HepG2 (cell line): ENCODE measurements around the gene VAMP8. TPM values are rescaled to one million over a fixed set of nuclear protein-coding genes. Genes with fewer than 3 reads are reported as not detected.

Experiments
- ATAC-seq: fragments of 200-7000 bp; cut with Tn5 transposase; 3 replicates; pipeline ENCODE4 v1.9.1; 2020; ENCODE audit warnings: mild to moderate bottlenecking, moderate library complexity
- BruUV-seq: library from RNA; stranded (reverse); fragments of 400-500 nt; replicated peaks from 2 replicates; lab custom pipeline; 2021; lab: Mats Ljungman, UMichigan
- CTCF ChIA-PET: fragments of 300-600 bp; formaldehyde crosslinking; extraction: SDS; loops from one replicate; lab custom pipeline; 2021; ENCODE audit warnings: low total read pairs, inconsistent platforms, low intra/inter-chr PET ratio; lab: Yijun Ruan, JAX
- POLR2A ChIA-PET: fragments of 350-600 bp; sonication (Branson Sonifier 250); formaldehyde crosslinking; loops from one replicate; lab custom pipeline; 2020; ENCODE audit warnings: antibody characterized with exemption, inconsistent platforms; lab: Yijun Ruan, JAX
- DNase-seq: peaks from one replicate; pipeline ENCODE4 v3.0.0-alpha.2; 2015; ENCODE audit warnings: low spot score
- FAIRE-seq: peaks from 3 replicates; lab custom pipeline; 2011; peaks lifted over from hg19 to GRCh38; lab: Jason Lieb, UNC
- H2AFZ ChIP-seq: one replicate; pipeline ENCODE4 v1.6.1; 2011; ENCODE audit warnings: low read length, inconsistent platforms
- H3K27ac ChIP-seq: fragments of 300-600 bp; 3 replicates; pipeline ENCODE4 v1.8.0; 2011; ENCODE audit warnings: mixed run types, mild to moderate bottlenecking, mixed read lengths, low read length, inconsistent platforms; ENCODE audit not compliant: insufficient read depth; ENCODE audit errors: extremely low read length
- H3K27me3 ChIP-seq, 2 experiments: fragments of 200-600 bp in 1 of 2; 2 replicates in 1 of 2; 3 replicates in 1 of 2; pipeline versions ENCODE4 v1.6.0 to v1.8.0; 2011; ENCODE audit warnings: low read length in 2 of 2, mild to moderate bottlenecking in 2 of 2, moderate library complexity in 2 of 2, inconsistent platforms in 1 of 2; ENCODE audit not compliant: insufficient read depth in 2 of 2, control insufficient read depth in 1 of 2
- H3K36me3 ChIP-seq, 2 experiments: fragments of 200-600 bp in 1 of 2; replicated peaks in 1 of 2; 2 replicates in 1 of 2; 3 replicates in 1 of 2; pipeline versions ENCODE4 v1.5.1 to v1.8.0; 2011; ENCODE audit warnings: low read length in 2 of 2, inconsistent platforms in 1 of 2; ENCODE audit not compliant: insufficient read depth in 2 of 2, control insufficient read depth in 1 of 2
- H3K4me1 ChIP-seq: 2 replicates; pipeline ENCODE4 v1.5.1; 2012; ENCODE audit warnings: low read length, inconsistent platforms; ENCODE audit not compliant: insufficient read depth
- H3K4me2 ChIP-seq: 2 replicates; pipeline ENCODE4 v1.6.0; 2011; ENCODE audit warnings: low read depth, low read length, inconsistent platforms
- H3K4me3 ChIP-seq, 3 experiments: fragments of 200-600 bp in 1 of 3; sonication (generic), shearing (Covaris generic) in 1 of 3; replicated peaks in 1 of 3; 2 replicates each; pipeline ENCODE4 v1.5.1; 2011 to 2016; ENCODE audit warnings: low read length in 3 of 3, inconsistent platforms in 2 of 3, low read depth in 2 of 3, mild to moderate bottlenecking in 2 of 3, control low read depth in 1 of 3, mixed read lengths in 1 of 3; ENCODE audit not compliant: insufficient read depth in 1 of 3
- H3K79me2 ChIP-seq: one replicate; pipeline ENCODE4 v1.6.1; 2011; ENCODE audit warnings: low read length, inconsistent platforms; ENCODE audit not compliant: insufficient read depth
- H3K9ac ChIP-seq: 2 replicates; pipeline ENCODE4 v1.6.0; 2011; ENCODE audit warnings: mild to moderate bottlenecking, low read depth, low read length, inconsistent platforms; ENCODE audit not compliant: insufficient read depth
- H3K9me3 ChIP-seq: 2 replicates; pipeline ENCODE4 v1.5.1; 2012; ENCODE audit warnings: mild to moderate bottlenecking, low read length
- H4K20me1 ChIP-seq: 2 replicates; pipeline ENCODE4 v1.6.0; 2011; ENCODE audit warnings: inconsistent platforms, mild to moderate bottlenecking, low read length, moderate library complexity; ENCODE audit not compliant: insufficient read depth
- AGO1 ChIP-seq: fragments of 200-400 bp; formaldehyde crosslinking; IDR thresholded peaks from 2 replicates; pipeline ENCODE4 v1.6.1; 2017; ENCODE audit warnings: mild to moderate bottlenecking, low read depth, low read length, moderate library complexity; ENCODE audit not compliant: poor library complexity, severe bottlenecking
- BCL6 ChIP-seq: IDR thresholded peaks from 2 replicates; pipeline ENCODE4 v1.6.1; 2016; ENCODE audit warnings: missing genetic modification reagents, missing compliant biosample characterization
- CBX1 ChIP-seq: IDR thresholded peaks from one replicate; pipeline ENCODE4 v1.6.1; 2016; ENCODE audit warnings: antibody characterized with exemption, low read depth
- DPF2 ChIP-seq: sonication (generic); formaldehyde crosslinking; IDR thresholded peaks from 2 replicates; pipeline ENCODE4 v1.4.0; 2020; ENCODE audit warnings: mild to moderate bottlenecking, low read depth, missing genetic modification reagents, borderline replicate concordance
- GABPA ChIP-seq, 2 experiments: IDR thresholded peaks; 2 replicates each; pipeline ENCODE4 v1.6.1; 2011 to 2016; ENCODE audit warnings: low read depth in 2 of 2, low read length in 1 of 2, missing biosample characterization in 1 of 2, missing genetic modification characterization in 1 of 2
- KDM5B ChIP-seq: sonication (generic); formaldehyde crosslinking; IDR thresholded peaks from 2 replicates; pipeline ENCODE4 v1.4.0; 2020; ENCODE audit warnings: missing genetic modification reagents, mild to moderate bottlenecking, borderline replicate concordance
- PHF5A ChIP-seq: IDR thresholded peaks from one replicate; pipeline ENCODE4 v1.6.1; 2018; ENCODE audit warnings: low read depth, missing genetic modification reagents; ENCODE audit not compliant: unreplicated experiment
- POLR2G ChIP-seq: fragments of 200-400 bp; formaldehyde crosslinking; IDR thresholded peaks from 2 replicates; pipeline ENCODE4 v1.6.1; 2018; ENCODE audit warnings: mild to moderate bottlenecking, low read depth, low read length, moderate library complexity
- SAP130 ChIP-seq: IDR thresholded peaks from 2 replicates; pipeline ENCODE4 v1.6.1; 2016; ENCODE audit warnings: low read depth
- SRY ChIP-seq: sonication (generic); formaldehyde crosslinking; IDR thresholded peaks from 2 replicates; pipeline ENCODE4 v1.8.0; 2022; ENCODE audit warnings: mild to moderate bottlenecking, missing genetic modification reagents
- SSRP1 ChIP-seq: IDR thresholded peaks from 2 replicates; pipeline ENCODE4 v1.6.1; 2016; ENCODE audit warnings: control low read depth
- THAP11 ChIP-seq: IDR thresholded peaks from 2 replicates; pipeline ENCODE4 v1.6.1; 2016; ENCODE audit warnings: missing biosample characterization, missing genetic modification reagents
- TOPORS ChIP-seq: sonication (generic); formaldehyde crosslinking; IDR thresholded peaks from 2 replicates; pipeline ENCODE4 v1.8.0; 2023; ENCODE audit warnings: mild to moderate bottlenecking, missing genetic modification reagents
- ZFP62 ChIP-seq: sonication (generic); formaldehyde crosslinking; IDR thresholded peaks from 2 replicates; pipeline ENCODE4 v1.4.0; 2020; ENCODE audit warnings: missing genetic modification reagents
- ZNF136 ChIP-seq: sonication (generic); formaldehyde crosslinking; IDR thresholded peaks from 2 replicates; pipeline ENCODE4 v1.8.1; 2022; ENCODE audit warnings: low read depth, mild to moderate bottlenecking, moderate library complexity, missing genetic modification reagents
- ZNF138 ChIP-seq: sonication (generic); formaldehyde crosslinking; IDR thresholded peaks from 2 replicates; pipeline ENCODE4 v1.5.0; 2020; ENCODE audit warnings: mild to moderate bottlenecking, low read depth, missing genetic modification reagents
- ZNF230 ChIP-seq: sonication (generic); formaldehyde crosslinking; IDR thresholded peaks from 2 replicates; pipeline ENCODE4 v1.4.0; 2020; ENCODE audit warnings: mild to moderate bottlenecking, missing genetic modification reagents
- ZNF326 ChIP-seq: sonication (generic); formaldehyde crosslinking; IDR thresholded peaks from 2 replicates; pipeline ENCODE4 v1.4.0; 2020; ENCODE audit warnings: missing genetic modification reagents, borderline replicate concordance
- ZNF331 ChIP-seq: sonication (generic); formaldehyde crosslinking; IDR thresholded peaks from 2 replicates; pipeline ENCODE4 v1.4.0; 2020; ENCODE audit warnings: missing genetic modification reagents
- ZNF512 ChIP-seq: sonication (generic); formaldehyde crosslinking; IDR thresholded peaks from 2 replicates; pipeline ENCODE4 v1.4.0; 2020; ENCODE audit warnings: mild to moderate bottlenecking, missing genetic modification reagents
- ZNF543 ChIP-seq: sonication (generic); formaldehyde crosslinking; IDR thresholded peaks from 2 replicates; pipeline ENCODE4 v1.4.0; 2020; ENCODE audit warnings: mild to moderate bottlenecking, missing genetic modification reagents
- ZNF891 ChIP-seq: sonication (generic); formaldehyde crosslinking; IDR thresholded peaks from 2 replicates; pipeline ENCODE4 v1.5.0; 2020; ENCODE audit warnings: mild to moderate bottlenecking, missing genetic modification reagents
- WGBS: methylation state at CpG from one replicate; pipeline ENCODE4 v1.1.6; 2017; ENCODE audit warnings: low lambda C conversion rate; 5-methylcytosine and 5-hydroxymethylcytosine counted together
- in situ Hi-C: cut with HindIII; loops from 2 replicates; pipeline ENCODE4 v1.10.0; 2017; ENCODE audit warnings: low pct_unique_long_range_greater_than_20kb; ENCODE audit not compliant: extremely low pct_ligation_motif_present
- intact Hi-C: fragments of 100-400 bp; cut with micrococcal nuclease; formaldehyde crosslinking; loops from one replicate; pipeline ENCODE4 v1.10.0; 2022; ENCODE audit not compliant: unreplicated experiment
- polyA plus RNA-seq, 8 experiments: library from polyadenylated mRNA; depleted of rRNA in 3 of 8; stranded (reverse) in 7 of 8; unstranded in 1 of 8; fragments of >200 nt; fragmentation: Illumina TruSeq in 4 of 8; extraction: Trizol in 4 of 8; gene quantifications; 2 replicates each; pipeline versions ENCODE4 v1.2.1 to v1.2.3, GENCODE V29; 2011 to 2016; ENCODE audit warnings: low read depth in 4 of 8, missing spikeins in 1 of 8, mixed read lengths in 1 of 8; ENCODE audit not compliant: insufficient read depth in 1 of 8
- total RNA-seq, 5 experiments: library from RNA; depleted of rRNA; stranded (reverse); fragments of >200 nt; fragmentation: Illumina TruSeq; extraction: Trizol; gene quantifications; 2 replicates each; pipeline ENCODE4 v1.2.3, GENCODE V29; 2016; ENCODE audit warnings: low read depth in 1 of 5
- TF ChIP-seq, protein P1 (sequence below): sonication (generic); formaldehyde crosslinking; IDR thresholded peaks from 2 replicates; pipeline ENCODE4 v1.8.0; 2023; ENCODE audit warnings: mild to moderate bottlenecking, missing genetic modification reagents

Gene VAMP8
- total and polyA plus RNA-seq, 2 of the 13 experiments (the other 11 are each of a cell fraction or from before 2014, with no cell fraction given), result 83.3 to 157 TPM

- peak overlapping the region; percentile 84 to 98 (median 91) for H3K4me3 ChIP-seq
- H3K4me1 ChIP-seq, result peaks cover 85% of the 10 kb centered on the region
- H3K36me3 ChIP-seq, result peaks cover 7 to 38% of the 10 kb centered on the region in 2 experiments
- no peaks in the 10 kb centered on the region for H3K9me3 ChIP-seq
- peak overlapping the region; percentile 80 for H3K27ac ChIP-seq
- peaks cover 51% of the 10 kb centered on the region for H3K79me2 ChIP-seq
- H4K20me1 ChIP-seq, result 0 out of 2 replicates have a peak, but pooled peaks cover 3% of the 10 kb centered on the region
- no peak overlapping the region for H2AFZ ChIP-seq
- whole genome bisulfite sequencing, result 94% methylated on average over 6 of the region's 6 CpGs
- FAIRE-seq (no peak), DNase-seq (no peak), ATAC-seq (no peak)
- ChIA-PET CTCF (no interaction called here), POLR2A (interaction anchor here (0.8 to 25.9 kb wide), 11 partner anchors 4 to 181 kb away, joined by 3 to 795 read pairs (median 45); partner anchors contain the start of genes C2orf68, GGCX, MAT2A and RNF181)
- BruUV-seq, result TSS peak; percentile 41
- H3K4me2 ChIP-seq, result peak overlapping the region; percentile 93
- peak overlapping the region; percentile 94 for H3K9ac ChIP-seq
- H3K27me3 ChIP-seq, result no peaks in the 10 kb centered on the region; a peak in 1 of 5 replicates
- intact Hi-C loops, result no loop called here
- in situ Hi-C loops, result no loop called here
- TF ChIP-seq ZNF331 (CRISPR knock-in tag) (no peak), ZNF138 (CRISPR knock-in tag) (no peak), DPF2 (CRISPR knock-in tag) (0 out of 2 replicates have a peak, but pooled peaks have one; percentile 1), ZNF136 (CRISPR knock-in tag) (no peak), ZNF891 (CRISPR knock-in tag) (peak; percentile 67; the same call in 1 of the 2 replicates), BCL6 (CRISPR knock-in tag) (no peak), ZFP62 (CRISPR knock-in tag) (no peak), ZNF543 (CRISPR knock-in tag) (peak; percentile 40; the same call in 1 of the 2 replicates), GABPA (IDR thresholded peaks at IDR 0.05; ENCODE audit: low read depth, low read length) (no peak), GABPA (CRISPR knock-in tag; IDR thresholded peaks at IDR 0.05; ENCODE audit: low read depth) (no peak), TOPORS (CRISPR knock-in tag) (no peak), ZNF230 (CRISPR knock-in tag) (peak; percentile 59; the same call in 1 of the 2 replicates), CBX1 (no peak), THAP11 (CRISPR knock-in tag) (no peak), ZNF512 (no peak), SSRP1 (peak; percentile 36; the same call in 1 of the 2 replicates), POLR2G (0 out of 2 replicates have a peak, but pooled peaks have one; percentile 38), SAP130 (no peak), AGO1 (no peak), KDM5B (CRISPR knock-in tag) (0 out of 2 replicates have a peak, but pooled peaks have one; percentile 5), PHF5A (no peak), ZNF326 (CRISPR knock-in tag) (no peak), SRY (CRISPR knock-in tag) (0 out of 2 replicates have a peak, but pooled peaks have one; percentile 28)
- TF ChIP-seq, protein P1, sequence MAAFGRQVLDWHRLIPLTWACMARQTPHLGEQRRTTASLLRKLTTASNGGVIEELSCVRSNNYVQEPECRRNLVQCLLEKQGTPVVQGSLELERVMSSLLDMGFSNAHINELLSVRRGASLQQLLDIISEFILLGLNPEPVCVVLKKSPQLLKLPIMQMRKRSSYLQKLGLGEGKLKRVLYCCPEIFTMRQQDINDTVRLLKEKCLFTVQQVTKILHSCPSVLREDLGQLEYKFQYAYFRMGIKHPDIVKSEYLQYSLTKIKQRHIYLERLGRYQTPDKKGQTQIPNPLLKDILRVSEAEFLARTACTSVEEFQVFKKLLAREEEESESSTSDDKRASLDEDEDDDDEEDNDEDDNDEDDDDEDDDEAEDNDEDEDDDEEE (CRISPR knock-in tag), result 0 out of 2 replicates have a peak, but pooled peaks have one; percentile 74
Measured at GRCh38 chr2:85600951-85601770, 23.8 kb downstream of the VAMP8 start.
